HepG2 (cell line): ENCODE measurements around the gene HSF4. TPM values are rescaled to one million over a fixed set of nuclear protein-coding genes. Genes with fewer than 3 reads are reported as not detected.

Experiments
- CREB1 ChIP-seq, 2 experiments: fragments of 450-650 bp in 1 of 2; IDR thresholded peaks; 2 replicates each; pipeline ENCODE4 v1.6.1; 2016 to 2017; ENCODE audit warnings: control low read depth in 1 of 2, mild to moderate bottlenecking in 1 of 2, missing compliant biosample characterization in 1 of 2, missing genetic modification characterization in 1 of 2
- ESRRA ChIP-seq: sonication (generic); formaldehyde crosslinking; IDR thresholded peaks from 2 replicates; pipeline ENCODE4 v1.5.1; 2020; ENCODE audit warnings: mild to moderate bottlenecking, low read depth, missing genetic modification reagents
- FUBP1 ChIP-seq: sonication (generic); formaldehyde crosslinking; IDR thresholded peaks from 2 replicates; pipeline ENCODE4 v1.5.1; 2020; ENCODE audit warnings: missing genetic modification reagents, mild to moderate bottlenecking, borderline replicate concordance
- HMGXB4 ChIP-seq, 2 experiments: sonication (generic) in 1 of 2; formaldehyde crosslinking in 1 of 2; IDR thresholded peaks; 2 replicates each; pipeline versions ENCODE4 v1.4.0 to v1.6.1; 2018 to 2020; ENCODE audit warnings: missing genetic modification reagents in 2 of 2, borderline replicate concordance in 1 of 2, low read depth in 1 of 2, mild to moderate bottlenecking in 1 of 2, missing biosample characterization in 1 of 2
- KAT2B ChIP-seq: fragments of 150-350 bp; IDR thresholded peaks from 2 replicates; pipeline ENCODE4 v1.6.1; 2014; ENCODE audit warnings: low read depth, low read length, borderline replicate concordance
- LRRFIP1 ChIP-seq: sonication (generic); formaldehyde crosslinking; conservative IDR thresholded peaks from 2 replicates; pipeline ENCODE4 v1.4.0; 2020; ENCODE audit warnings: missing genetic modification reagents
- RBM39 ChIP-seq: fragments of 200-400 bp; formaldehyde crosslinking; IDR thresholded peaks from one replicate; pipeline ENCODE4 v1.6.1; 2018; ENCODE audit warnings: antibody characterized with exemption, mild to moderate bottlenecking, low read depth, low read length; ENCODE audit not compliant: poor library complexity, severe bottlenecking
- TFDP2 ChIP-seq: sonication (generic); formaldehyde crosslinking; IDR thresholded peaks from 2 replicates; pipeline ENCODE4 v1.4.0; 2020; ENCODE audit warnings: missing genetic modification reagents
- ZNF263 ChIP-seq: sonication (generic); formaldehyde crosslinking; IDR thresholded peaks from 2 replicates; pipeline ENCODE4 v1.4.0; 2020; ENCODE audit warnings: missing genetic modification reagents
- ZNF281 ChIP-seq: sonication (generic); formaldehyde crosslinking; IDR thresholded peaks from 2 replicates; pipeline ENCODE4 v1.4.0; 2020; ENCODE audit warnings: missing genetic modification reagents, borderline replicate concordance
- ZNF326 ChIP-seq: sonication (generic); formaldehyde crosslinking; IDR thresholded peaks from 2 replicates; pipeline ENCODE4 v1.4.0; 2020; ENCODE audit warnings: missing genetic modification reagents, borderline replicate concordance
- ZNF512B ChIP-seq: sonication (generic); formaldehyde crosslinking; IDR thresholded peaks from 2 replicates; pipeline ENCODE4 v1.5.1; 2020; ENCODE audit warnings: missing genetic modification reagents, mild to moderate bottlenecking, borderline replicate concordance
- polyA plus RNA-seq, 8 experiments: library from polyadenylated mRNA; depleted of rRNA in 3 of 8; stranded (reverse) in 7 of 8; unstranded in 1 of 8; fragments of >200 nt; fragmentation: Illumina TruSeq in 4 of 8; extraction: Trizol in 4 of 8; gene quantifications; 2 replicates each; pipeline versions ENCODE4 v1.2.1 to v1.2.3, GENCODE V29; 2011 to 2016; ENCODE audit warnings: low read depth in 4 of 8, missing spikeins in 1 of 8, mixed read lengths in 1 of 8; ENCODE audit not compliant: insufficient read depth in 1 of 8
- total RNA-seq, 5 experiments: library from RNA; depleted of rRNA; stranded (reverse); fragments of >200 nt; fragmentation: Illumina TruSeq; extraction: Trizol; gene quantifications; 2 replicates each; pipeline ENCODE4 v1.2.3, GENCODE V29; 2016; ENCODE audit warnings: low read depth in 1 of 5

The HSF4 gene
- total and polyA plus RNA-seq, 2 of the 13 experiments (the other 11 are each of a cell fraction or from before 2014, with no cell fraction given): 3.5 to 16.9 TPM

- TF ChIP-seq LRRFIP1 (CRISPR knock-in tag): no peak
- TF ChIP-seq TFDP2 (CRISPR knock-in tag): peak; percentile 71
- TF ChIP-seq ZNF512B (CRISPR knock-in tag): no peak
- TF ChIP-seq KAT2B: no peak
- TF ChIP-seq CREB1 (IDR thresholded peaks at IDR 0.05): no peak
- TF ChIP-seq CREB1 (CRISPR knock-in tag; IDR thresholded peaks at IDR 0.05): no peak
- no peak for TF ChIP-seq ZNF326 (CRISPR knock-in tag)
- TF ChIP-seq ESRRA: no peak; the same call in 1 of the 2 replicates
- TF ChIP-seq RBM39: no peak
- TF ChIP-seq ZNF263 (CRISPR knock-in tag): peak; percentile 66
- no peak for TF ChIP-seq FUBP1 (CRISPR knock-in tag)
- no peak for TF ChIP-seq ZNF281
- TF ChIP-seq HMGXB4 (CRISPR knock-in tag; IDR thresholded peaks at IDR 0.05; ENCODE audit: borderline replicate concordance in 1 of 2, low read depth in 1 of 2): peak; percentile 87 to 97; a peak in 3 of 4 replicates
Observed at GRCh38 chr16:67155295-67156142, 9.0 kb upstream of the HSF4 start (continued).
